Gastroesophageal sphincter (tissue), 4 donors: Measurements from ENCODE around the gene FAM20A. TPM values are rescaled to one million over a fixed set of nuclear protein-coding genes. Genes with fewer than 3 reads are reported as not detected.

Experiments used
- ATAC-seq: fragments of 150-250 bp; one replicate; pipeline ENCODE4 v1.9.1; 2016; ENCODE audit warnings: mild to moderate bottlenecking, moderate library complexity
- H3K27ac ChIP-seq, 4 donors: fragments of 200-600 bp; sonication (generic) in 3 of 4; 1 replicate in 3 of 4; 2 replicates in 1 of 4; pipeline ENCODE4 v1.5.1; 2016 to 2019
- H3K27me3 ChIP-seq: fragments of 200-600 bp; sonication (generic); one replicate; pipeline ENCODE4 v1.5.1; 2019
- H3K36me3 ChIP-seq, 2 donors: fragments of 200-600 bp; sonication (generic); one replicate each; pipeline ENCODE4 v1.5.1; 2019; ENCODE audit warnings: control low read depth in 1 of 2
- H3K4me1 ChIP-seq, 3 donors: fragments of 200-600 bp; sonication (generic); 1 replicate in 2 of 3; 2 replicates in 1 of 3; pipeline ENCODE4 v1.5.1; 2016 to 2019; ENCODE audit warnings: control low read depth in 2 of 3
- H3K4me3 ChIP-seq, 2 donors: fragments of 200-600 bp; sonication (generic); one replicate each; pipeline ENCODE4 v1.5.1; 2019; ENCODE audit warnings: mild to moderate bottlenecking in 1 of 2, moderate library complexity in 1 of 2
- H3K9me3 ChIP-seq, 3 donors: fragments of 200-600 bp; sonication (generic); one replicate each; pipeline ENCODE4 v1.5.1; 2017 to 2019; ENCODE audit warnings: control low read depth in 2 of 3
- CTCF ChIP-seq, 4 experiments: fragments of 200-600 bp in 2 of 4; fragments of 450-650 bp in 2 of 4; sonication (generic) in 1 of 4; IDR thresholded peaks; one replicate each; pipeline ENCODE4 v1.5.1; 2017 to 2019; ENCODE audit warnings: antibody characterized with exemption in 4 of 4, mild to moderate bottlenecking in 2 of 4, moderate library complexity in 2 of 4
- EP300 ChIP-seq: sonication (generic); formaldehyde crosslinking; IDR thresholded peaks from one replicate; pipeline ENCODE4 v1.6.1; 2017; ENCODE audit warnings: antibody characterized with exemption, mild to moderate bottlenecking
- POLR2A ChIP-seq, 2 donors: fragments of 450-650 bp; IDR thresholded peaks; one replicate each; pipeline ENCODE4 v1.6.1; 2017; ENCODE audit warnings: antibody characterized with exemption in 2 of 2, mild to moderate bottlenecking in 2 of 2, moderate library complexity in 1 of 2
- POLR2AphosphoS5 ChIP-seq: sonication (generic); formaldehyde crosslinking; IDR thresholded peaks from one replicate; pipeline ENCODE4 v1.6.1; 2017; ENCODE audit warnings: antibody characterized with exemption
- WGBS, 2 donors: methylation state at CpG; one replicate each; pipeline ENCODE4 v1.1.5; 2018; ENCODE audit warnings: low coverage in 1 of 2; 5-methylcytosine and 5-hydroxymethylcytosine counted together
- total RNA-seq, 4 donors: library from RNA; depleted of rRNA; stranded (reverse); fragments of >200 nt; gene quantifications; one replicate each; pipeline ENCODE4 v1.1.0, GENCODE V29; 2016

Gene FAM20A
- total RNA-seq, 4 donors from 2014 or later = 1.4 to 13.7 (median 2.9) TPM

GRCh38 chr17:68512960-68513474, 88.2 kb downstream of the FAM20A start:
- H3K36me3 ChIP-seq = peaks cover 0 to 26% of the 10 kb centered on the region in 2 donors
- TF ChIP-seq POLR2A (IDR thresholded peaks at IDR 0.05) (peak in 1 of 2 donors; percentile 10), EP300 (no peak)
- H3K4me1 ChIP-seq = peaks cover 7 to 52% (median 7%) of the 10 kb centered on the region in 3 donors
- WGBS, 2 donors = 0 to 1% methylated on average over 12 to 18 of the region's 20 CpGs
- H3K27me3 ChIP-seq = no peaks in the 10 kb centered on the region
- H3K27ac ChIP-seq = peak overlapping the region; percentile 87 to 99 (median 98)
- no peaks in the 10 kb centered on the region for H3K9me3 ChIP-seq
- peak; percentile 19 for ATAC-seq
- H3K4me3 ChIP-seq = peak overlapping the region; percentile 82 to 98

GRCh38 chr17:68512247-68512959, 88.8 kb downstream of the FAM20A start, which contains the start of gene PRKAR1A:
Gene PRKAR1A, plus strand, starts transcription at chr17:68512430. Its CDS starts 2,970 bp downstream, at chr17:68515400.
- peak; percentile 95 for ATAC-seq
- peak within 1 kb of the TSS; percentile 87 to 99 (median 98) for H3K27ac ChIP-seq
- no peaks in the 10 kb centered on the region for H3K27me3 ChIP-seq
- TF ChIP-seq POLR2AphosphoS5 (peak; percentile 93), CTCF (IDR thresholded peaks at IDR 0.05) (peak in 1 of 4 experiments; percentile 14), POLR2A (IDR thresholded peaks at IDR 0.05) (peak; percentile 85 to 86), EP300 (no peak)
- H3K36me3 ChIP-seq = peaks cover 0 to 20% of the 10 kb centered on the region in 2 donors
- H3K9me3 ChIP-seq = no peaks in the 10 kb centered on the region
- 0% methylated on average over 13 to 14 of the region's 81 CpGs for WGBS, 2 donors
- H3K4me1 ChIP-seq = peaks cover 7 to 45% (median 7%) of the 10 kb centered on the region in 3 donors
- H3K4me3 ChIP-seq = peak within 1 kb of the TSS; percentile 82 to 98

GRCh38 chr17:68511671-68512246, 89.4 kb downstream of the FAM20A start:
- 0 to 1% methylated on average over 14 to 15 of the region's 49 CpGs for whole genome bisulfite sequencing, 2 donors

GRCh38 chr17:68511254-68511670, 89.9 kb downstream of the FAM20A start:
- Histone ChIP-seq H3K36me3 (peaks cover 0 to 11% of the 10 kb centered on the region in 2 donors), H3K4me1 (peaks cover 7 to 35% (median 7%) of the 10 kb centered on the region in 3 donors), H3K27ac (peak overlapping the region; percentile 87 to 99 (median 98)), H3K9me3 (no peaks in the 10 kb centered on the region), H3K4me3 (peak overlapping the region; percentile 82 to 98), H3K27me3 (no peaks in the 10 kb centered on the region)
- 7 to 17% methylated on average over 3 to 5 of the region's 10 CpGs for WGBS, 2 donors
- TF ChIP-seq CTCF (IDR thresholded peaks at IDR 0.05) (peak in 2 of 4 experiments; percentile 18 to 32), EP300 (no peak), POLR2AphosphoS5 (no peak), POLR2A (IDR thresholded peaks at IDR 0.05) (no peak)
- ATAC-seq = no peak

More at GRCh38 chr17:68511671-68512246, 89.4 kb downstream of the FAM20A start:
- peak; percentile 46 to 58 for TF ChIP-seq POLR2A (IDR thresholded peaks at IDR 0.05)
- TF ChIP-seq POLR2AphosphoS5 = peak; percentile 35
- peak in 1 of 4 experiments; percentile 25 for TF ChIP-seq CTCF (IDR thresholded peaks at IDR 0.05)
- no peak for TF ChIP-seq EP300
- peak; percentile 77 for ATAC-seq
- Histone ChIP-seq H3K9me3 (no peaks in the 10 kb centered on the region), H3K36me3 (peaks cover 0 to 14% of the 10 kb centered on the region in 2 donors), H3K4me1 (peaks cover 7 to 40% (median 7%) of the 10 kb centered on the region in 3 donors), H3K27me3 (no peaks in the 10 kb centered on the region), H3K4me3 (peak overlapping the region; percentile 82 to 98), H3K27ac (peak overlapping the region; percentile 87 to 99 (median 98))
